ENCODE results near the gene PSMA2. TPM values are rescaled to one million over a fixed set of nuclear protein-coding genes. Genes with fewer than 3 reads are reported as not detected.

PSMA2 gene
- polyA plus RNA-seq, 2 donors, result 36.2 to 103 TPM

- Histone ChIP-seq H3K9me3 (ENCODE audit: control insufficient read depth in 2 of 2, insufficient read depth in 1 of 2, low read depth in 1 of 2, low read length in 1 of 2) (no peaks in the 10 kb centered on the region), H3K27me3 (ENCODE audit: control insufficient read depth in 1 of 2, insufficient read depth in 2 of 2, low read length in 2 of 2) (no peaks in the 10 kb centered on the region), H3K4me1 (ENCODE audit: control insufficient read depth in 2 of 2, insufficient read depth in 2 of 2, low read length in 1 of 2) (peaks cover 0 to 3% of the 10 kb centered on the region in 2 donors), H3K27ac (ENCODE audit: low read depth in 2 of 2, low read length in 1 of 2) (no peak overlapping the region), H3K36me3 (ENCODE audit: control insufficient read depth in 2 of 2, insufficient read depth in 2 of 2, low read length in 1 of 2) (peaks cover 0 to 4% of the 10 kb centered on the region in 2 donors), H3K4me3 (ENCODE audit: low read depth in 1 of 2, low read length in 2 of 2) (no peak overlapping the region)
- 55 to 74% methylated on average over 3 of the region's 3 CpGs for WGBS, 2 donors
These were observed 2.5 kb downstream of the PSMA2 start for GRCh38 chr7:42929449-42929848.

GRCh38 chr7:42928754-42929153 is 3.2 kb downstream of the PSMA2 start:
- peaks cover 0 to 3% of the 10 kb centered on the region in 2 donors for H3K4me1 ChIP-seq (ENCODE audit: control insufficient read depth in 2 of 2, insufficient read depth in 2 of 2, low read length in 1 of 2)
- H3K36me3 ChIP-seq (ENCODE audit: control insufficient read depth in 2 of 2, insufficient read depth in 2 of 2, low read length in 1 of 2), result peaks cover 0 to 4% of the 10 kb centered on the region in 2 donors
- no peak overlapping the region for H3K4me3 ChIP-seq (ENCODE audit: low read depth in 1 of 2, low read length in 2 of 2)
- H3K27ac ChIP-seq (ENCODE audit: low read depth in 2 of 2, low read length in 1 of 2), result no peak overlapping the region
- WGBS, 2 donors, result 66 to 69% methylated on average over 3 of the region's 3 CpGs
- H3K27me3 ChIP-seq (ENCODE audit: control insufficient read depth in 1 of 2, insufficient read depth in 2 of 2, low read length in 2 of 2), result no peaks in the 10 kb centered on the region
- no peaks in the 10 kb centered on the region for H3K9me3 ChIP-seq (ENCODE audit: control insufficient read depth in 2 of 2, insufficient read depth in 1 of 2, low read depth in 1 of 2, low read length in 1 of 2)

- 76% methylated on average over 5 of the region's 5 CpGs for WGBS, 2 donors
- Histone ChIP-seq H3K27me3 (ENCODE audit: control insufficient read depth in 1 of 2, insufficient read depth in 2 of 2, low read length in 2 of 2) (no peaks in the 10 kb centered on the region), H3K9me3 (ENCODE audit: control insufficient read depth in 2 of 2, insufficient read depth in 1 of 2, low read depth in 1 of 2, low read length in 1 of 2) (no peaks in the 10 kb centered on the region), H3K27ac (ENCODE audit: low read depth in 2 of 2, low read length in 1 of 2) (no peak overlapping the region), H3K4me3 (ENCODE audit: low read depth in 1 of 2, low read length in 2 of 2) (no peak overlapping the region), H3K4me1 (ENCODE audit: control insufficient read depth in 2 of 2, insufficient read depth in 2 of 2, low read length in 1 of 2) (no peaks in the 10 kb centered on the region), H3K36me3 (ENCODE audit: control insufficient read depth in 2 of 2, insufficient read depth in 2 of 2, low read length in 1 of 2) (peaks cover 0 to 4% of the 10 kb centered on the region in 2 donors)
These were observed 5.8 kb downstream of the PSMA2 start for GRCh38 chr7:42926204-42926603.

GRCh38 chr7:42925630-42926029 is 6.3 kb downstream of the PSMA2 start:
- no peaks in the 10 kb centered on the region for H3K9me3 ChIP-seq (ENCODE audit: control insufficient read depth in 2 of 2, insufficient read depth in 1 of 2, low read depth in 1 of 2, low read length in 1 of 2)
- H3K4me1 ChIP-seq (ENCODE audit: control insufficient read depth in 2 of 2, insufficient read depth in 2 of 2, low read length in 1 of 2), result no peaks in the 10 kb centered on the region
- peaks cover 2 to 4% of the 10 kb centered on the region in 2 donors for H3K36me3 ChIP-seq (ENCODE audit: control insufficient read depth in 2 of 2, insufficient read depth in 2 of 2, low read length in 1 of 2)
- no peak overlapping the region for H3K27ac ChIP-seq (ENCODE audit: low read depth in 2 of 2, low read length in 1 of 2)
- WGBS, 2 donors, result 78 to 81% methylated on average over 1 of the region's 1 CpG
- H3K4me3 ChIP-seq (ENCODE audit: low read depth in 1 of 2, low read length in 2 of 2), result no peak overlapping the region
- H3K27me3 ChIP-seq (ENCODE audit: control insufficient read depth in 1 of 2, insufficient read depth in 2 of 2, low read length in 2 of 2), result no peaks in the 10 kb centered on the region

- H3K9me3 ChIP-seq (ENCODE audit: control insufficient read depth in 2 of 2, insufficient read depth in 1 of 2, low read depth in 1 of 2, low read length in 1 of 2), result no peaks in the 10 kb centered on the region
- H3K4me3 ChIP-seq (ENCODE audit: low read depth in 1 of 2, low read length in 2 of 2), result no peak overlapping the region
- WGBS, 2 donors, result 90 to 91% methylated on average over 5 of the region's 5 CpGs
- H3K27me3 ChIP-seq (ENCODE audit: control insufficient read depth in 1 of 2, insufficient read depth in 2 of 2, low read length in 2 of 2), result no peaks in the 10 kb centered on the region
- no peak overlapping the region for H3K27ac ChIP-seq (ENCODE audit: low read depth in 2 of 2, low read length in 1 of 2)
- peaks cover 6 to 8% of the 10 kb centered on the region in 2 donors for H3K36me3 ChIP-seq (ENCODE audit: control insufficient read depth in 2 of 2, insufficient read depth in 2 of 2, low read length in 1 of 2)
- no peaks in the 10 kb centered on the region for H3K4me1 ChIP-seq (ENCODE audit: control insufficient read depth in 2 of 2, insufficient read depth in 2 of 2, low read length in 1 of 2)
These were observed 7.6 kb downstream of the PSMA2 start for GRCh38 chr7:42924223-42924838.

GRCh38 chr7:42922017-42922753 is 9.8 kb downstream of the PSMA2 start:
- no peaks in the 10 kb centered on the region for H3K9me3 ChIP-seq (ENCODE audit: control insufficient read depth in 2 of 2, insufficient read depth in 1 of 2, low read depth in 1 of 2, low read length in 1 of 2)
- no peaks in the 10 kb centered on the region for H3K4me1 ChIP-seq (ENCODE audit: control insufficient read depth in 2 of 2, insufficient read depth in 2 of 2, low read length in 1 of 2)
- no peak overlapping the region for H3K4me3 ChIP-seq (ENCODE audit: low read depth in 1 of 2, low read length in 2 of 2)
- no peaks in the 10 kb centered on the region for H3K27me3 ChIP-seq (ENCODE audit: control insufficient read depth in 1 of 2, insufficient read depth in 2 of 2, low read length in 2 of 2)
- 90 to 94% methylated on average over 3 of the region's 3 CpGs for WGBS, 2 donors
- H3K27ac ChIP-seq (ENCODE audit: low read depth in 2 of 2, low read length in 1 of 2), result no peak overlapping the region
- peaks cover 8 to 12% of the 10 kb centered on the region in 2 donors for H3K36me3 ChIP-seq (ENCODE audit: control insufficient read depth in 2 of 2, insufficient read depth in 2 of 2, low read length in 1 of 2)

- peaks cover 7 to 9% of the 10 kb centered on the region in 2 donors for H3K36me3 ChIP-seq (ENCODE audit: control insufficient read depth in 2 of 2, insufficient read depth in 2 of 2, low read length in 1 of 2)
- no peak overlapping the region for H3K4me3 ChIP-seq (ENCODE audit: low read depth in 1 of 2, low read length in 2 of 2)
- H3K9me3 ChIP-seq (ENCODE audit: control insufficient read depth in 2 of 2, insufficient read depth in 1 of 2, low read depth in 1 of 2, low read length in 1 of 2), result no peaks in the 10 kb centered on the region
- peaks cover 0 to 1% of the 10 kb centered on the region in 2 donors for H3K4me1 ChIP-seq (ENCODE audit: control insufficient read depth in 2 of 2, insufficient read depth in 2 of 2, low read length in 1 of 2)
- 37 to 41% methylated on average over 1 of the region's 1 CpG for WGBS, 2 donors
- H3K27me3 ChIP-seq (ENCODE audit: control insufficient read depth in 1 of 2, insufficient read depth in 2 of 2, low read length in 2 of 2), result no peaks in the 10 kb centered on the region
- H3K27ac ChIP-seq (ENCODE audit: low read depth in 2 of 2, low read length in 1 of 2), result no peak overlapping the region
These were observed 16.6 kb downstream of the PSMA2 start for GRCh38 chr7:42915356-42915755.

GRCh38 chr7:42914421-42915045 is 17.4 kb downstream of the PSMA2 start:
- H3K27ac ChIP-seq (ENCODE audit: low read depth in 2 of 2, low read length in 1 of 2), result no peak overlapping the region

GRCh38 chr7:42914009-42914408 is 18.0 kb downstream of the PSMA2 start:
- no peak overlapping the region for H3K27ac ChIP-seq (ENCODE audit: low read depth in 2 of 2, low read length in 1 of 2)
- H3K27me3 ChIP-seq (ENCODE audit: control insufficient read depth in 1 of 2, insufficient read depth in 2 of 2, low read length in 2 of 2), result no peaks in the 10 kb centered on the region
- H3K4me1 ChIP-seq (ENCODE audit: control insufficient read depth in 2 of 2, insufficient read depth in 2 of 2, low read length in 1 of 2), result peaks cover 0 to 3% of the 10 kb centered on the region in 2 donors
- peaks cover 3 to 4% of the 10 kb centered on the region in 2 donors for H3K36me3 ChIP-seq (ENCODE audit: control insufficient read depth in 2 of 2, insufficient read depth in 2 of 2, low read length in 1 of 2)
- WGBS, 2 donors, result 72 to 79% methylated on average over 6 of the region's 6 CpGs
- H3K9me3 ChIP-seq (ENCODE audit: control insufficient read depth in 2 of 2, insufficient read depth in 1 of 2, low read depth in 1 of 2, low read length in 1 of 2), result no peaks in the 10 kb centered on the region
- H3K4me3 ChIP-seq (ENCODE audit: low read depth in 1 of 2, low read length in 2 of 2), result no peak overlapping the region

More at GRCh38 chr7:42914421-42915045, 17.4 kb downstream of the PSMA2 start:
- Histone ChIP-seq H3K9me3 (ENCODE audit: control insufficient read depth in 2 of 2, insufficient read depth in 1 of 2, low read depth in 1 of 2, low read length in 1 of 2) (no peaks in the 10 kb centered on the region), H3K36me3 (ENCODE audit: control insufficient read depth in 2 of 2, insufficient read depth in 2 of 2, low read length in 1 of 2) (peaks cover 3 to 6% of the 10 kb centered on the region in 2 donors), H3K4me3 (ENCODE audit: low read depth in 1 of 2, low read length in 2 of 2) (no peak overlapping the region), H3K27me3 (ENCODE audit: control insufficient read depth in 1 of 2, insufficient read depth in 2 of 2, low read length in 2 of 2) (no peaks in the 10 kb centered on the region), H3K4me1 (ENCODE audit: control insufficient read depth in 2 of 2, insufficient read depth in 2 of 2, low read length in 1 of 2) (peaks cover 0 to 3% of the 10 kb centered on the region in 2 donors)
- WGBS, 2 donors, result 54 to 60% methylated on average over 5 of the region's 5 CpGs
